ENCODE measurements around the gene USP47. TPM values are rescaled to one million over a fixed set of nuclear protein-coding genes. Genes with fewer than 3 reads are reported as not detected.

Gene USP47
- total RNA-seq, 1 donor from 2014 or later, result 81.0 TPM

- no peak for DNase-seq (ENCODE audit: low spot score)
Measured at GRCh38 chr11:11867720-11868119, 25.9 kb downstream of the USP47 start.

- no peak for DNase-seq (ENCODE audit: low spot score)
Measured at GRCh38 chr11:11871991-11872401, 30.2 kb downstream of the USP47 start.

- DNase-seq (ENCODE audit: low spot score), result no peak
Measured at GRCh38 chr11:11876458-11876857, 34.7 kb downstream of the USP47 start.

GRCh38 chr11:11880179-11880578 lies 38.4 kb downstream of the USP47 start:
- no peak for DNase-seq (ENCODE audit: low spot score)

- DNase-seq (ENCODE audit: low spot score), result no peak
Measured at GRCh38 chr11:11882539-11882938, 40.8 kb downstream of the USP47 start.

GRCh38 chr11:11884351-11884750 lies 42.6 kb downstream of the USP47 start:
- DNase-seq (ENCODE audit: low spot score), result no peak

- no peak for DNase-seq (ENCODE audit: low spot score)
Measured at GRCh38 chr11:11884774-11885481, 43.2 kb downstream of the USP47 start.

- no peak for DNase-seq (ENCODE audit: low spot score)
Measured at GRCh38 chr11:11894486-11894885, 52.7 kb downstream of the USP47 start.

- DNase-seq (ENCODE audit: low spot score), result no peak
Measured at GRCh38 chr11:11895672-11896071, 53.9 kb downstream of the USP47 start.

- DNase-seq (ENCODE audit: low spot score), result no peak
Measured at GRCh38 chr11:11898648-11899047, 56.9 kb downstream of the USP47 start.

- no peak for DNase-seq (ENCODE audit: low spot score)
Measured at GRCh38 chr11:11899401-11899800, 57.6 kb downstream of the USP47 start.

- no peak for DNase-seq (ENCODE audit: low spot score)
Measured at GRCh38 chr11:11901929-11902328, 60.2 kb downstream of the USP47 start.

GRCh38 chr11:11909727-11910126 lies 68.0 kb downstream of the USP47 start:
- DNase-seq (ENCODE audit: low spot score), result no peak

GRCh38 chr11:11910541-11910940 lies 68.8 kb downstream of the USP47 start:
- no peak for DNase-seq (ENCODE audit: low spot score)

- DNase-seq (ENCODE audit: low spot score), result no peak
Measured at GRCh38 chr11:11913395-11913794, 71.6 kb downstream of the USP47 start.

GRCh38 chr11:11915625-11916024 lies 73.9 kb downstream of the USP47 start:
- DNase-seq (ENCODE audit: low spot score), result no peak

- DNase-seq (ENCODE audit: low spot score), result no peak
Measured at GRCh38 chr11:11916981-11917399, 75.2 kb downstream of the USP47 start.

GRCh38 chr11:11923828-11924227 lies 82.1 kb downstream of the USP47 start:
- no peak for DNase-seq (ENCODE audit: low spot score)

GRCh38 chr11:11929920-11930319 lies 88.1 kb downstream of the USP47 start:
- DNase-seq (ENCODE audit: low spot score), result no peak

- no peak for DNase-seq (ENCODE audit: low spot score)
Measured at GRCh38 chr11:11931461-11932055, 89.8 kb downstream of the USP47 start.

GRCh38 chr11:11935536-11935935 lies 93.8 kb downstream of the USP47 start:
- no peak for DNase-seq (ENCODE audit: low spot score)

- DNase-seq (ENCODE audit: low spot score), result no peak
Measured at GRCh38 chr11:11937433-11937832, 95.7 kb downstream of the USP47 start.

- DNase-seq (ENCODE audit: low spot score), result no peak
Measured at GRCh38 chr11:11937957-11938356, 96.2 kb downstream of the USP47 start.

GRCh38 chr11:11940551-11940950 lies 98.8 kb downstream of the USP47 start:
- DNase-seq (ENCODE audit: low spot score), result no peak
